Stomach smooth muscle (tissue), 2 donors: ENCODE results near the gene SLC35G4.
"Not testable (repeated sequence)": the region's sequence is repeated elsewhere in the genome, so short reads cannot be mapped to it uniquely, and the experiment has no call there.

Experiments
- H3K27ac ChIP-seq: one replicate; pipeline ENCODE4 v1.7.0; 2013; ENCODE audit warnings: mild to moderate bottlenecking, low read length, inconsistent platforms
- H3K27me3 ChIP-seq, 2 donors: one replicate each; pipeline ENCODE4 v1.7.0; 2013; ENCODE audit warnings: low read length in 2 of 2; ENCODE audit not compliant: insufficient read depth in 2 of 2, control insufficient read depth in 1 of 2
- H3K36me3 ChIP-seq, 2 donors: one replicate each; pipeline ENCODE4 v1.7.0; 2013; ENCODE audit warnings: low read length in 2 of 2; ENCODE audit not compliant: control insufficient read depth in 2 of 2, insufficient read depth in 2 of 2
- H3K4me1 ChIP-seq: one replicate; pipeline ENCODE4 v1.7.0; 2013; ENCODE audit warnings: low read length; ENCODE audit not compliant: control insufficient read depth, insufficient read depth
- H3K4me3 ChIP-seq, 2 donors: one replicate each; pipeline ENCODE4 v1.7.0; 2013; ENCODE audit warnings: low read length in 2 of 2
- H3K9ac ChIP-seq, 2 donors: one replicate each; pipeline ENCODE4 v1.7.0; 2013; ENCODE audit warnings: low read length in 2 of 2, mild to moderate bottlenecking in 1 of 2
- H3K9me3 ChIP-seq, 2 donors: one replicate each; pipeline ENCODE4 v1.7.0; 2013; ENCODE audit warnings: low read length in 2 of 2; ENCODE audit not compliant: control insufficient read depth in 2 of 2
- donor health status: healthy.
- donor health status: Pancreatic carcinoma.

SLC35G4 gene

DNA sequence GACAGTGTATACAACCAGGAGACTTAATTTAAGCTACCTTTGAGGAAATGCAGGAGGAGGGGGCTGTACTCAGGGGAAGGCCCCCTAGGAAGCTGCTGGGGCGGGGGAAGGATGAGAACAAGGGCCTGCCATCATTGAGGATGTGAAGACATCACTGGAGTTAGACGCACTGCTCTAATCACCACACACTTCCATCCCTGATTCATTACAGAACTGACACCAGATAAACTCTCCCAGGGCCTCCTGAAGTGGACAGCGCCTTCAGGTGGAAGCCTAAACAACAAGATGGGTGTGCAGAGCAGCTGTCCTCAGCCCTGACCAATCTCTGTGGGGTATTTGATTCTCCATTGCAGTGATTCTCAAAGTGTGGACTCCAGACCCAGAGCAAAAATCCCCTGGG, 30.6 kb upstream of the SLC35G4 start:
- Histone ChIP-seq H3K27me3 (no peaks in the 10 kb centered on the region), H3K36me3 (no peaks in the 10 kb centered on the region), H3K9me3 (no peaks in the 10 kb centered on the region), H3K27ac (no peak overlapping the region), H3K4me1 (no peaks in the 10 kb centered on the region), H3K4me3 (no peak overlapping the region), H3K9ac (no peak overlapping the region)

DNA sequence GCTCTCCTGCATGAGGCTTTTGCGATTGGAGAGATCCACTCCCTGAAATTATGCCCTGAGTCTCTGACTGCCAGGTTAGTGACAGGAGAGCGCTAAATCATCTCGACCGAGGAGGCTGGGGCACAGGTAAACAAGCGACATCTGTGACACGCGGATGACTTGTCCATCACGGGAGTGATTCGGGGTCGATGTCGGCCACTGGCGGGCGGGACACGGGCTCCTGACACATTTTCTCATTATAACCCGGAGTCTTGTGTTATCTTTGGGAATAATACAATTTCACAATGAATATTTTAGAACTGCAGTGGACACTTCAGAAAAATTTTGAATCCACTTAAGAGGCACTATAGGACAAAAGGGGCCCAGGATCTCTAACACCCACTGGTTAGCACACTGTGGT, 29.5 kb upstream of the SLC35G4 start:
- Histone ChIP-seq H3K4me1 (no peaks in the 10 kb centered on the region), H3K27ac (no peak overlapping the region), H3K27me3 (no peaks in the 10 kb centered on the region), H3K9me3 (no peaks in the 10 kb centered on the region), H3K4me3 (no peak overlapping the region), H3K9ac (no peak overlapping the region), H3K36me3 (no peaks in the 10 kb centered on the region)

DNA sequence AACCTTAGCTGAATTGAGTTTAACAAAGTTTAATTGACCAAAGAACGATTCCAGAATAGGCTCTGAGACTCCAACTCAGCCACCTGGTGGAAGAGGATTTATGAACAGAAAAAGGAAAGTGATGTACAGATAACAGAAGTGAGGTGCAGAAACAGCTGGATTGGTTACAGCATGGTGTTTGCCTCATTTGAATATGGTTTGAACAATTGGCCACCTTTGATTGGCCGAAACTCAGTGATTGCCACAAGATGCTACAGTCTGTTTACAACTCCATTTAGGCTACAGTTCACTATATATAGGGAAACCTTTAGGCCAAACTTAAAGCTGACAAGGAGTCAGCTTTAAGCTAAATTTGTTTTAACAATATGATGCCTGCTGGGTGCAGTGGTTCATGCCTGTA, 28.1 kb upstream of the SLC35G4 start:
- no peak overlapping the region for H3K9ac ChIP-seq
- no peak overlapping the region for H3K27ac ChIP-seq
- H3K9me3 ChIP-seq = no peaks in the 10 kb centered on the region
- no peak overlapping the region for H3K4me3 ChIP-seq
- no peaks in the 10 kb centered on the region for H3K4me1 ChIP-seq
- no peaks in the 10 kb centered on the region for H3K27me3 ChIP-seq
- no peaks in the 10 kb centered on the region for H3K36me3 ChIP-seq

GRCh38 chr18:11585596-11585995, 23.8 kb upstream of the SLC35G4 start:
- Histone ChIP-seq H3K9ac (no peak overlapping the region), H3K4me3 (no peak overlapping the region), H3K36me3 (no peaks in the 10 kb centered on the region), H3K9me3 (no peaks in the 10 kb centered on the region), H3K4me1 (no peaks in the 10 kb centered on the region), H3K27ac (no peak overlapping the region), H3K27me3 (no peaks in the 10 kb centered on the region)

- Histone ChIP-seq H3K36me3 (no peaks in the 10 kb centered on the region), H3K4me3 (no peak overlapping the region), H3K27ac (no peak overlapping the region), H3K27me3 (no peaks in the 10 kb centered on the region), H3K9ac (no peak overlapping the region), H3K4me1 (no peaks in the 10 kb centered on the region), H3K9me3 (no peaks in the 10 kb centered on the region)
These were observed 22.5 kb upstream of the SLC35G4 start for GRCh38 chr18:11586896-11587295.

- no peak overlapping the region for H3K9ac ChIP-seq
These were observed 22.0 kb upstream of the SLC35G4 start for GRCh38 chr18:11587432-11587831.

GRCh38 chr18:11587846-11588245, 21.6 kb upstream of the SLC35G4 start:
- Histone ChIP-seq H3K4me3 (no peak overlapping the region), H3K9me3 (no peaks in the 10 kb centered on the region), H3K9ac (no peak overlapping the region), H3K36me3 (no peaks in the 10 kb centered on the region), H3K27ac (no peak overlapping the region), H3K27me3 (no peaks in the 10 kb centered on the region), H3K4me1 (no peaks in the 10 kb centered on the region)

More at GRCh38 chr18:11587432-11587831, 22.0 kb upstream of the SLC35G4 start:
- no peak overlapping the region for H3K4me3 ChIP-seq
- H3K36me3 ChIP-seq = no peaks in the 10 kb centered on the region
- no peak overlapping the region for H3K27ac ChIP-seq
- H3K4me1 ChIP-seq = no peaks in the 10 kb centered on the region
- no peaks in the 10 kb centered on the region for H3K9me3 ChIP-seq
- no peaks in the 10 kb centered on the region for H3K27me3 ChIP-seq

- Histone ChIP-seq H3K27me3 (peaks cover 0 to 2% of the 10 kb centered on the region in 2 donors), H3K27ac (no peak overlapping the region), H3K36me3 (no peaks in the 10 kb centered on the region), H3K4me1 (no peaks in the 10 kb centered on the region), H3K4me3 (no peak overlapping the region), H3K9ac (no peak overlapping the region), H3K9me3 (no peaks in the 10 kb centered on the region)
These were observed 17.4 kb upstream of the SLC35G4 start for GRCh38 chr18:11591957-11592356.

- Histone ChIP-seq H3K27ac (no peak overlapping the region), H3K27me3 (no peaks in the 10 kb centered on the region), H3K9ac (no peak overlapping the region), H3K36me3 (no peaks in the 10 kb centered on the region), H3K4me1 (no peaks in the 10 kb centered on the region), H3K9me3 (no peaks in the 10 kb centered on the region), H3K4me3 (no peak overlapping the region)
These were observed 9.1 kb upstream of the SLC35G4 start for GRCh38 chr18:11600321-11600720.

GRCh38 chr18:11607906-11608305, 1.5 kb upstream of the SLC35G4 start:
- H3K4me3 ChIP-seq = no peak overlapping the region
- no peaks in the 10 kb centered on the region for H3K9me3 ChIP-seq
- no peaks in the 10 kb centered on the region for H3K27me3 ChIP-seq
- H3K27ac ChIP-seq = no peak overlapping the region
- H3K9ac ChIP-seq = no peak overlapping the region
- H3K4me1 ChIP-seq = no peaks in the 10 kb centered on the region
- no peaks in the 10 kb centered on the region for H3K36me3 ChIP-seq

- H3K9me3 ChIP-seq, H3K9ac ChIP-seq, H3K4me3 ChIP-seq, H3K27me3 ChIP-seq, H3K27ac ChIP-seq, H3K36me3 ChIP-seq, H3K4me1 ChIP-seq: not testable (repeated sequence)
These were observed 778 bp upstream of the SLC35G4 start for GRCh38 chr18:11608618-11609017.

DNA sequence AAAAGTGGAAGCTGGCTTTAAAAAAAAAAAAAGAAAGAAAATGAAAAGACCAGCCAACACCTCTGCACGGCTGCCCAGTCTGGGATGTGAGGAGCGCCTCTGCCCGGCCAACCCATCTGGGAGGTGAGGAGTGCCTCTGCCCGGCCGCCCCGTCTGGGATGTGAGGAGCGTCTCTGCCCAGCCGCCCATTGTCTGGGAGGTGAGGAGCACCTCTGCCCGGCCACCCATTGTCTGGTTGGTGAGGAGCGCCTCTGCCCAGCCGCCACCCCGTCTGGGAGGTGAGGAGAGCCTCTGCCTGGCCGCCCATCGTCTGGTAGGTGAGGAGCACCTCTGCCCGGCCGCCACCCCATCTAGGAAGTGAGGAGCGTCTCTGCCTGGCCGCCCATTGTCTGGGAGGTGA, 3.7 kb downstream of the SLC35G4 start:
- H3K9me3 ChIP-seq, H3K36me3 ChIP-seq, H3K27me3 ChIP-seq, H3K4me3 ChIP-seq, H3K27ac ChIP-seq, H3K4me1 ChIP-seq, H3K9ac ChIP-seq: not testable (repeated sequence)
